ENCODE measurements around the gene ZXDA.

Gene ZXDA

GRCh38 chrX:57871463-57871862 lies 38.8 kb downstream of the ZXDA start:
- Histone ChIP-seq H3K4me3 (ENCODE audit: insufficient read depth, low read depth, low read length, poor library complexity, severe bottlenecking) (no peak overlapping the region), H3K4me1 (ENCODE audit: control insufficient read depth, insufficient read depth, low read length, poor library complexity, severe bottlenecking) (no peaks in the 10 kb centered on the region), H3K27me3 (replicated peaks; ENCODE audit: control insufficient read depth, insufficient read depth, low read length, poor library complexity, severe bottlenecking) (no peaks in the 10 kb centered on the region), H3K27ac (ENCODE audit: insufficient read depth, low read length, poor library complexity, severe bottlenecking) (no peak overlapping the region), H3K9me3 (ENCODE audit: control insufficient read depth, low read length) (no peaks in the 10 kb centered on the region), H3K36me3 (ENCODE audit: control insufficient read depth, insufficient read depth, low read length) (no peaks in the 10 kb centered on the region)
- DNase-seq: no peak
